Upper lobe of left lung (tissue), 4 donors: Measurements from ENCODE around the gene MADD.

Experiments used
- CTCF ChIP-seq, 6 experiments: fragments of 450-650 bp in 4 of 6; fragments of 200-600 bp in 2 of 6; sonication (generic) in 2 of 6; IDR thresholded peaks; one replicate each; pipeline ENCODE4 v1.5.1; 2016 to 2019; ENCODE audit warnings: antibody characterized with exemption in 6 of 6
- POLR2A ChIP-seq, 4 donors: fragments of 450-650 bp; IDR thresholded peaks; one replicate each; pipeline ENCODE4 v1.5.1; 2016 to 2017; ENCODE audit warnings: antibody characterized with exemption in 4 of 4, mild to moderate bottlenecking in 2 of 4

- TF ChIP-seq CTCF (IDR thresholded peaks at IDR 0.05), result no peak
- no peak for TF ChIP-seq POLR2A (IDR thresholded peaks at IDR 0.05)
Observed at GRCh38 chr11:47248304-47248663, 21.6 kb upstream of the MADD start.
